H1 (cell line): ENCODE data around the gene VDR. TPM values are rescaled to one million over a fixed set of nuclear protein-coding genes. Genes with fewer than 3 reads are reported as not detected.

Source experiments
- CTCF ChIA-PET: fragments of 300-600 bp; sonication (Branson Sonifier 250); formaldehyde crosslinking; loops from one replicate; lab custom pipeline; 2021; ENCODE audit not compliant: partially characterized antibody; lab: Charles Lee
- POLR2A ChIA-PET: fragments of 300-600 bp; sonication (Branson Sonifier 250); formaldehyde crosslinking; loops from one replicate; lab custom pipeline; 2021; ENCODE audit warnings: inconsistent platforms; ENCODE audit not compliant: partially characterized antibody; lab: Charles Lee
- DNase-seq, 2 experiments: peaks; one replicate each; pipeline versions ENCODE4 v3.0.0 to v3.0.0-alpha.2; 2010 to 2022; ENCODE audit warnings: low spot score in 2 of 2, low read depth in 1 of 2, mixed read lengths in 1 of 2
- FAIRE-seq: peaks from 2 replicates; lab custom pipeline; 2011; peaks lifted over from hg19 to GRCh38; lab: Jason Lieb, UNC
- H2AFZ ChIP-seq: 2 replicates; pipeline ENCODE4 v1.8.1; 2012; ENCODE audit warnings: low read length, inconsistent platforms
- H2AK5ac ChIP-seq: 2 replicates; pipeline ENCODE4 v1.6.1; 2013; ENCODE audit warnings: low read depth, low read length
- H2BK120ac ChIP-seq: replicated peaks from 2 replicates; pipeline ENCODE3; 2013; ENCODE audit warnings: low read depth, low read length, inconsistent platforms
- H2BK12ac ChIP-seq: 2 replicates; pipeline ENCODE4 v1.6.1; 2013; ENCODE audit warnings: low read depth, low read length
- H2BK15ac ChIP-seq: 2 replicates; pipeline ENCODE4 v1.6.1; 2013; ENCODE audit warnings: low read length
- H2BK20ac ChIP-seq: 2 replicates; pipeline ENCODE4 v1.6.1; 2013; ENCODE audit warnings: low read length
- H2BK5ac ChIP-seq: 2 replicates; pipeline ENCODE4 v1.6.1; 2013; ENCODE audit warnings: low read depth, low read length
- H3K14ac ChIP-seq: 2 replicates; pipeline ENCODE4 v1.6.1; 2013; ENCODE audit warnings: inconsistent platforms; ENCODE audit not compliant: insufficient read length
- H3K18ac ChIP-seq: 2 replicates; pipeline ENCODE4 v1.6.1; 2013; ENCODE audit warnings: low read length; ENCODE audit errors: extremely low read depth
- H3K23ac ChIP-seq: 2 replicates; pipeline ENCODE4 v1.6.1; 2013; ENCODE audit warnings: inconsistent platforms; ENCODE audit not compliant: insufficient read length
- H3K23me2 ChIP-seq: 2 replicates; pipeline ENCODE4 v1.6.1; 2013; ENCODE audit warnings: low read depth, low read length
- H3K27ac ChIP-seq: 2 replicates; pipeline ENCODE4 v1.6.1; 2011; ENCODE audit warnings: low read depth, low read length, inconsistent platforms
- H3K27me3 ChIP-seq, 4 experiments: replicated peaks in 1 of 4; 1 replicate in 1 of 4; 2 replicates in 3 of 4; pipeline versions ENCODE4 v1.6.1 to v1.8.1; 2011 to 2013; ENCODE audit warnings: low read length in 3 of 4, mild to moderate bottlenecking in 3 of 4, inconsistent platforms in 2 of 4, mixed read lengths in 2 of 4, moderate library complexity in 1 of 4; ENCODE audit not compliant: control insufficient read depth in 3 of 4, insufficient read depth in 3 of 4; ENCODE audit errors: extremely low read depth in 1 of 4
- H3K36me3 ChIP-seq, 4 experiments: 2 replicates each; pipeline versions ENCODE4 v1.6.1 to v1.8.1; 2011 to 2013; ENCODE audit warnings: mild to moderate bottlenecking in 4 of 4, low read length in 3 of 4, moderate library complexity in 2 of 4, control low read depth in 1 of 4, inconsistent platforms in 1 of 4; ENCODE audit not compliant: insufficient read depth in 4 of 4, control insufficient read depth in 2 of 4
- H3K4ac ChIP-seq: replicated peaks from 2 replicates; pipeline ENCODE3; 2013; ENCODE audit warnings: low read length, low read depth, mixed read lengths, inconsistent platforms; ENCODE audit not compliant: insufficient read length
- H3K4me1 ChIP-seq, 4 experiments: replicated peaks in 1 of 4; 1 replicate in 1 of 4; 2 replicates in 3 of 4; pipeline versions ENCODE4 v1.6.1 to v1.8.1; 2011 to 2013; ENCODE audit warnings: low read length in 3 of 4, inconsistent platforms in 2 of 4, mixed read lengths in 1 of 4; ENCODE audit not compliant: insufficient read depth in 4 of 4, control insufficient read depth in 3 of 4
- H3K4me2 ChIP-seq, 2 experiments: 2 replicates each; pipeline versions ENCODE4 v1.6.1 to v1.8.1; 2011 to 2013; ENCODE audit warnings: low read depth in 2 of 2, low read length in 2 of 2, control low read depth in 1 of 2, inconsistent platforms in 1 of 2, mild to moderate bottlenecking in 1 of 2; ENCODE audit not compliant: insufficient read depth in 1 of 2
- H3K4me3 ChIP-seq, 4 experiments: fragments of 200-600, 300-600 bp in 1 of 4; sonication (generic), shearing (Covaris generic), sonication (Bioruptor Twin) in 1 of 4; 2 replicates each; pipeline versions ENCODE4 v1.5.1 to v1.8.1; 2011 to 2016; ENCODE audit warnings: low read length in 4 of 4, low read depth in 3 of 4, control low read depth in 2 of 4, inconsistent platforms in 2 of 4, mild to moderate bottlenecking in 2 of 4, mixed read lengths in 1 of 4, moderate library complexity in 1 of 4; ENCODE audit not compliant: insufficient read depth in 2 of 4; ENCODE audit errors: extremely low read depth in 1 of 4
- H3K56ac ChIP-seq: replicated peaks from 2 replicates; pipeline ENCODE3; 2013; ENCODE audit warnings: low read depth, mild to moderate bottlenecking, mixed read lengths, low read length, inconsistent platforms; ENCODE audit not compliant: insufficient read length
- H3K79me1 ChIP-seq: 2 replicates; pipeline ENCODE4 v1.6.1; 2013; ENCODE audit warnings: low read depth, low read length, control low read depth
- H3K79me2 ChIP-seq, 2 experiments: 2 replicates each; pipeline versions ENCODE4 v1.6.1 to v1.8.1; 2012 to 2013; ENCODE audit warnings: low read length in 2 of 2, mild to moderate bottlenecking in 2 of 2, inconsistent platforms in 1 of 2; ENCODE audit not compliant: insufficient read depth in 2 of 2, control insufficient read depth in 1 of 2
- H3K9ac ChIP-seq, 4 experiments: replicated peaks in 1 of 4; 1 replicate in 1 of 4; 2 replicates in 3 of 4; pipeline versions ENCODE4 v1.6.1 to v1.8.1; 2011 to 2013; ENCODE audit warnings: low read depth in 3 of 4, low read length in 3 of 4, control low read depth in 2 of 4, mild to moderate bottlenecking in 2 of 4, moderate library complexity in 2 of 4, inconsistent platforms in 1 of 4; ENCODE audit errors: extremely low read depth in 1 of 4
- H3K9me3 ChIP-seq, 2 experiments: 2 replicates each; pipeline versions ENCODE4 v1.6.1 to v1.8.1; 2012 to 2013; ENCODE audit warnings: mild to moderate bottlenecking in 2 of 2, moderate library complexity in 2 of 2, control low read depth in 1 of 2, inconsistent platforms in 1 of 2, low read depth in 1 of 2, low read length in 1 of 2, mixed read lengths in 1 of 2; ENCODE audit not compliant: insufficient read depth in 2 of 2
- H4K20me1 ChIP-seq, 2 experiments: replicated peaks in 1 of 2; 2 replicates each; pipeline versions ENCODE3 to v1.8.1; 2011 to 2013; ENCODE audit warnings: inconsistent platforms in 2 of 2, low read length in 2 of 2, mild to moderate bottlenecking in 1 of 2; ENCODE audit not compliant: insufficient read depth in 2 of 2, control insufficient read depth in 1 of 2
- H4K5ac ChIP-seq: 2 replicates; pipeline ENCODE4 v1.6.1; 2013; ENCODE audit warnings: low read length, low read depth, mixed read lengths, inconsistent platforms; ENCODE audit not compliant: insufficient read length
- H4K8ac ChIP-seq: 2 replicates; pipeline ENCODE4 v1.8.0; 2013; ENCODE audit warnings: mild to moderate bottlenecking, moderate library complexity, low read length, inconsistent platforms; ENCODE audit not compliant: insufficient read depth; ENCODE audit errors: extremely low read depth
- H4K91ac ChIP-seq: replicated peaks from 2 replicates; pipeline ENCODE3; 2013; ENCODE audit warnings: low read length, mixed read lengths, inconsistent platforms; ENCODE audit not compliant: insufficient read length
- BACH1 ChIP-seq: IDR thresholded peaks from 2 replicates; pipeline ENCODE4 v1.6.1; 2012; ENCODE audit warnings: low read length, improper control_type of control experiment
- BCL11A ChIP-seq, 2 experiments: IDR thresholded peaks; one replicate each; pipeline ENCODE4 v1.6.1; 2011; ENCODE audit warnings: low read depth in 2 of 2, low read length in 2 of 2, mild to moderate bottlenecking in 2 of 2
- CHD2 ChIP-seq: IDR thresholded peaks from 2 replicates; pipeline ENCODE4 v1.6.1; 2012; ENCODE audit warnings: low read length, improper control_type of control experiment
- GABPA ChIP-seq: IDR thresholded peaks from 2 replicates; pipeline ENCODE4 v1.6.1; 2011; ENCODE audit warnings: mild to moderate bottlenecking, low read length, moderate library complexity, borderline replicate concordance; ENCODE audit not compliant: insufficient read depth
- KDM1A ChIP-seq: fragments of 200-600, 300-600 bp; sonication (generic); IDR thresholded peaks from 2 replicates; pipeline ENCODE4 v1.7.1; 2016; ENCODE audit warnings: mild to moderate bottlenecking, low read length, borderline replicate concordance
- KDM4A ChIP-seq: IDR thresholded peaks from one replicate; pipeline ENCODE4 v1.7.1; 2012; ENCODE audit warnings: low read depth, mild to moderate bottlenecking, moderate library complexity, low read length, inconsistent platforms; ENCODE audit not compliant: severe bottlenecking
- MAX ChIP-seq: IDR thresholded peaks from 2 replicates; pipeline ENCODE4 v1.6.1; 2012; ENCODE audit warnings: inconsistent platforms
- RBBP5 ChIP-seq: IDR thresholded peaks from 2 replicates; pipeline ENCODE4 v1.7.1; 2012; ENCODE audit warnings: low read depth, mild to moderate bottlenecking, inconsistent platforms, low read length, moderate library complexity, borderline replicate concordance
- SP1 ChIP-seq: IDR thresholded peaks from 2 replicates; pipeline ENCODE4 v1.6.1; 2011; ENCODE audit warnings: low read depth, low read length
- SP4 ChIP-seq: IDR thresholded peaks from 2 replicates; pipeline ENCODE4 v1.6.1; 2012; ENCODE audit warnings: low read length, inconsistent platforms
- SRF ChIP-seq: IDR thresholded peaks from 2 replicates; pipeline ENCODE4 v1.6.1; 2011; ENCODE audit warnings: mild to moderate bottlenecking, low read depth, low read length, moderate library complexity
- TEAD4 ChIP-seq: IDR thresholded peaks from 2 replicates; pipeline ENCODE4 v1.6.1; 2012; ENCODE audit warnings: low read depth, low read length, inconsistent platforms, mixed read lengths
- WGBS, 2 experiments: shearing (Covaris generic) in 1 of 2; methylation state at CpG; one replicate each; pipeline versions ENCODE4 v1.1.6 to v1.1.7; 2013 to 2015; ENCODE audit warnings: low lambda C conversion rate in 2 of 2, mixed read lengths in 2 of 2, inconsistent platforms in 1 of 2, low coverage in 1 of 2, missing lambda C conversion rate in 1 of 2; ENCODE audit not compliant: insufficient replicate concordance in 2 of 2, insufficient coverage in 1 of 2, insufficient read length in 1 of 2; ENCODE audit errors: extremely low coverage in 1 of 2, missing lambda C conversion rate in 1 of 2; 5-methylcytosine and 5-hydroxymethylcytosine counted together
- polyA plus RNA-seq, 7 experiments: library from polyadenylated mRNA; depleted of rRNA in 3 of 7; stranded (reverse) in 5 of 7; unstranded in 2 of 7; fragments of >200 nt in 5 of 7; fragments of 200-250 nt in 2 of 7; gene quantifications; 1 replicate in 5 of 7; 2 replicates in 1 of 7; 4 replicates in 1 of 7; pipeline versions ENCODE4 v1.2.1 to v1.2.3, GENCODE V29; 2011 to 2013; ENCODE audit warnings: missing spikeins in 2 of 7, mixed read lengths in 2 of 7
- total RNA-seq: library from RNA; stranded (reverse); fragmentation: NEBNext Ultra II Directional; extraction: Animal tissue kit (Norgen Biotek cat#: 25700); gene quantifications from 2 replicates; pipeline ENCODE4 v1.2.1, GENCODE V29; 2021

The VDR gene
- total and polyA plus RNA-seq, 2 of the 8 experiments (the other 6 are each of a cell fraction or from before 2014, with no cell fraction given) = 0.44 to 0.65 TPM

- H3K9ac ChIP-seq = peak within 1 kb of the TSS; percentile 85 to 91 (median 90)
- POLR2A ChIA-PET = interaction anchor here (1.1 to 29.3 kb wide), 8 partner anchors 8 to 39 kb away, joined by 3 to 480 read pairs (median 6); no protein-coding TSS in a partner anchor
- TF ChIP-seq SP1 (no peak), MAX (peak; percentile 58), KDM1A (peak; percentile 64; the same call in 1 of the 2 replicates), BACH1 (peak; percentile 65), BCL11A (IDR thresholded peaks at IDR 0.05; ENCODE audit: low read depth in 2 of 2, low read length in 2 of 2) (no peak), GABPA (no peak), CHD2 (no peak), SRF (no peak), RBBP5 (0 out of 2 replicates have a peak, but pooled peaks have one; percentile 33), SP4 (no peak), TEAD4 (no peak), KDM4A (no peak)
Observed at GRCh38 chr12:47819896-47820630, 84.7 kb downstream of the VDR start, which contains the start of gene HDAC7. Gene HDAC7 (minus strand): TSS chr12:47819903. CDS start chr12:47819785, 118 bp downstream.

More at GRCh38 chr12:47819896-47820630, 84.7 kb downstream of the VDR start, which contains the start of gene HDAC7:
- no peak within 1 kb of the TSS for H3K14ac ChIP-seq
- peak within 1 kb of the TSS; percentile 69 for H2BK20ac ChIP-seq
- peaks cover 0 to 44% of the 10 kb centered on the region in 2 experiments; a peak in 2 of 4 replicates for H3K79me2 ChIP-seq
- 0 out of 2 replicates have a peak within 1 kb of the TSS, but pooled peaks have one; percentile 0 for H2AFZ ChIP-seq
- H4K5ac ChIP-seq = peak within 1 kb of the TSS; percentile 86
- peak within 1 kb of the TSS; percentile 96; the same call in 1 of the 2 replicates for H2BK15ac ChIP-seq
- H2BK12ac ChIP-seq = peak within 1 kb of the TSS; percentile 99
- no peak for DNase-seq
- H3K18ac ChIP-seq = peak within 1 kb of the TSS; percentile 97
- peak within 1 kb of the TSS; percentile 97 for H4K8ac ChIP-seq
- H2AK5ac ChIP-seq = peak within 1 kb of the TSS; percentile 93
- peak within 1 kb of the TSS; percentile 79 for H3K56ac ChIP-seq
- peak within 1 kb of the TSS; percentile 63 for H2BK120ac ChIP-seq
- H3K4me1 ChIP-seq = peaks cover 5 to 41% (median 35%) of the 10 kb centered on the region in 4 experiments
- peak within 1 kb of the TSS; percentile 98 for H4K91ac ChIP-seq
- H3K79me1 ChIP-seq = peaks cover 8% of the 10 kb centered on the region
- WGBS, 2 experiments = 1% methylated on average over 18 of the region's 58 CpGs; no CpG with 5 or more reads in 1 of the 2 experiments
- H3K4ac ChIP-seq = peak within 1 kb of the TSS; percentile 93
- H3K9me3 ChIP-seq = no peaks in the 10 kb centered on the region
- CTCF ChIA-PET = interaction anchor here (0.6 to 58.8 kb wide), 10 partner anchors 10 to 171 kb away, joined by 3 to 2001 read pairs (median 10); partner anchors contain the start of gene RAPGEF3
- peak within 1 kb of the TSS; percentile 100 for H2BK5ac ChIP-seq
- H4K20me1 ChIP-seq = peaks cover 2 to 10% of the 10 kb centered on the region in 2 experiments
- peak within 1 kb of the TSS; percentile 93 for H3K27ac ChIP-seq
- peak within 1 kb of the TSS; percentile 65 to 79 (median 66) for H3K4me3 ChIP-seq
- H3K23me2 ChIP-seq = peaks cover 9% of the 10 kb centered on the region
- no peak within 1 kb of the TSS for H3K23ac ChIP-seq
- H3K4me2 ChIP-seq = peak within 1 kb of the TSS; percentile 94 to 99
- no peaks in the 10 kb centered on the region; a peak in 2 of 7 replicates for H3K27me3 ChIP-seq
- no peaks in the 10 kb centered on the region for H3K36me3 ChIP-seq
- no peak for FAIRE-seq
